ENCODE results near the gene ZBTB34.

- no peak for TF ChIP-seq CTCF (IDR thresholded peaks at IDR 0.05; ENCODE audit: poor library complexity)
- no peak for TF ChIP-seq EZH2 (IDR thresholded peaks at IDR 0.05; ENCODE audit: borderline replicate concordance)
These were observed 25.8 kb upstream of the ZBTB34 start for GRCh38 chr9:126834672-126835071.
